Spleen (tissue), 7 donors: ENCODE results near the gene ALDH1L1.

ENCODE experiments used
- CTCF ChIP-seq, 11 experiments: fragments of 200-600 bp in 7 of 11; fragments of 450-650 bp in 4 of 11; sonication (generic) in 4 of 11; IDR thresholded peaks in 8 of 11; conservative IDR thresholded peaks in 3 of 11; 1 replicate in 7 of 11; 2 replicates in 4 of 11; pipeline versions ENCODE4 v1.4.0 to v1.8.0; 2016 to 2021; ENCODE audit warnings: antibody characterized with exemption in 11 of 11, inconsistent platforms in 4 of 11, mild to moderate bottlenecking in 1 of 11
- POLR2A ChIP-seq, 3 donors: fragments of 450-650 bp; IDR thresholded peaks; one replicate each; pipeline ENCODE4 v1.5.1; 2017; ENCODE audit warnings: antibody characterized with exemption in 3 of 3, mild to moderate bottlenecking in 1 of 3
- POLR2AphosphoS5 ChIP-seq, 3 donors: sonication (generic); formaldehyde crosslinking; IDR thresholded peaks; one replicate each; pipeline ENCODE4 v1.5.1; 2017; ENCODE audit warnings: antibody characterized with exemption in 3 of 3
- donor health status: DM: no; HTN: no; CAD: no; lungs with moderate emphysema.
- donor health status: DM: no; HTN: no; CAD: no.
- donor health status: DM: no; HTN: no; CAD: no.

- TF ChIP-seq CTCF (IDR thresholded peaks at IDR 0.05 in 8 of 11, conservative IDR thresholded peaks at IDR 0.05 in 3 of 11): no peak
- no peak for TF ChIP-seq POLR2AphosphoS5 (IDR thresholded peaks at IDR 0.05)
- TF ChIP-seq POLR2A (IDR thresholded peaks at IDR 0.05): no peak
Observed at GRCh38 chr3:126113238-126113555, 67.2 kb downstream of the ALDH1L1 start.
